ENCODE measurements around the gene PPIH.
"Not testable (repeated sequence)": the region's sequence is repeated elsewhere in the genome, so short reads cannot be mapped to it uniquely, and the experiment has no call there.

The PPIH gene

DNA sequence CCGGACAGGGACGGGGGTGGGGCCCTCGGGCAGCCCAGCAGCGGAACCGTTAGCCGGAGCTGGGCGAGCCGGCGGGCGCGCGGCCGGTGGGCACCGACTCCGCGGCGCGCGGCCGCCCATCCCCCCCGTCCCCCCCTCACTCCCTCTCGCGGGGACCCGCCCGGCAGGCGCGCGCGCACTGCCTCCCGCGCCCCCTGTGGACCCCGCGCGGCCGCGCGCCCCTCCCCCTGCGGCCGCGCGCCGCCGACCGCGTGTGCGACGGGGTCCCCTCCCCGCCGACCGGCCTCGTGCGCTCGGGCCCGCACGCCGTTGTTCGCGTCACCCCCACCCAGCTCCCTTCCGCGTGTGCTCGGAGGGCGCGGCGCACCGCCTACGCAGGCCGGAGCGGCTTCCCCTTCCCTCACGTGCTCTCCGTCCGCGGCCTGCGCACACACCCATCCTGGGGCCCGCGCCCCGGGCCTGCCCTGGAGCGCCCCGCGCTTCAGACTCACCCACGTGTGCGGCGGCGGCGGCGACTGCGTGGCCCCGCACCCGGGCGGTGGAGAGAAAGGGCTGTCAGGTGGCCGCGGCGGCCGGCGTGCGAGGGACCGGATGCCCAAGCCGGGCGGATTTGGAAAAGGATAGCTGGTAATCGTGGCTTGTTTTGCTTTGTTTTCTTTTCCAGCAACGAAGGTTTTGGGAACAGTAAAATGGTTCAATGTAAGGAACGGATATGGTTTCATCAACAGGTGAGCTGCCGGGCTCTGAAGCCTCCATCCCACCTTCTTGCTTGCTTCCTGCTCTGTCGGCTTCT, 24.7 kb downstream of the PPIH start:
- DNase-seq, result peak; percentile 65

DNA sequence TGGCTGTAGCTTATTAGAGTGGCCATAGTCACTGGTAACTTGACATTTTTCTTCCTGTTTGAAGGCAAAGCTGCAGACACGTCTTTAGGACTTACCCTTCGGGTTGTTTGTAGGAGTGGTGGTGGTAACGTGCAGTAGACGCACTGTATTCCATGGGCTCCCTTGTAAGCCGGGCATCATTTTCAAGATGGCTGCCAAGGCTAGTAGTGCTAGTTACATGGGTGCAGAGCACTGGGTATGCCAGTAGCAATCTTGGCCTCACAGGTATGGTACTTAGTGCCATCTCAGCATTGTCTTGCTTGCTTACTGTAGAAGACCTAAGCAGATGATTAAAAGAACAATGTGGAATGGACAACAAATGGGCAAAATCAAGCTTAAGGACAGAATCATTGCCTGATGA, 25.9 kb downstream of the PPIH start:
- peak; percentile 21 for DNase-seq

DNA sequence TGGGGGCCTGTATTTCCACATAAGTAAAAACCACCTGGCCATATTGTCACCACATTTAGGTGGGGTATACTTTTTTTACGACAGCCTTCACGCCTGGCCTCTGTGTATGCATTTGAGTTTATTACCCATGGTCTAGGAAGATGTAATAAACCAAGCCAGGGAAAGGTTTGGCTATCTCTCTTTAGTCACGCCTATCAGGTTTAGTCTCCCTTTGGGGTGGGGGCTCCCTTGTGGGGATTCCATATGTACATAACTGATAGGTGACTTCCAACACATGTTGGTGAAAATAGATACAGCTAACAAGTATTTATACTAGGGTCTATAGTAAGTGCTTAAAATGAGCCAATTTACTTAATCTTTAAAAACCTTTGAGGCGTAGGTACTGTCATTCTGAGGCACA, 28.2 kb downstream of the PPIH start:
- no peak for DNase-seq

GRCh38 chr1:42689912-42690311, 31.7 kb downstream of the PPIH start:
- DNase-seq, result no peak

DNA sequence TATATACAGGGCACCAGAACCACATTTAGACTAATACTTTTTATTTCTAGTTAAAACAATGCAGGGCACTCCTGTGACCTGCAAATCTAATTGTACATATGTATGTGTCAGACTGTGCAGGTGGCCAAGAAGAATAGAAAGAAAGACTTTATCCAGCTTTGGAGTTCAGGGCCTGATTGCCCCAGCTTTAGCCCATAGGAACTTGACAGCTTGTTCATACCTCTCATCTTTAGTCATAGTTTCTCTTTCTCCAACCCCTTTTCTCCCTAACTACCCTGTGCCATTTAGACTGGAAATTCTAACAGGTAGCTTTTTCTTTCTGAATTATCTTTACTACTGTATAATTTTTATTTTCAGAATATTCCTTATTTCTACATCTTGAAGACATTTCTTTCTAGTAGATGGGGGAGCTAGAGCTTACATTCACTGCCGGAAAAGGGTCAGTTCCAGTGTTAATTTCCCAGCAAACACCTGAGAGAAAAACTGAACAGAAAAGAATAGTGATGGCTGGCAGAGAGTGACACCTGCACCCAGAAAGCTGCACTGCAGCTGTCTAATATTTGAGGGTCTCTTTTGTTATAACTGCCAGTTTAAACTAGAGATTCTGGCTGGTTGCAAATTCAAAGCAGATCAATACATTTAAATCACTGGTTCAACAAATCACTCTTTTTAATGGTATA, 32.4 kb downstream of the PPIH start:
- DNase-seq, result no peak

GRCh38 chr1:42691157-42691498, 32.9 kb downstream of the PPIH start:
- no peak for DNase-seq

- no peak for DNase-seq
Measured at GRCh38 chr1:42692461-42692860, 34.2 kb downstream of the PPIH start.

DNA sequence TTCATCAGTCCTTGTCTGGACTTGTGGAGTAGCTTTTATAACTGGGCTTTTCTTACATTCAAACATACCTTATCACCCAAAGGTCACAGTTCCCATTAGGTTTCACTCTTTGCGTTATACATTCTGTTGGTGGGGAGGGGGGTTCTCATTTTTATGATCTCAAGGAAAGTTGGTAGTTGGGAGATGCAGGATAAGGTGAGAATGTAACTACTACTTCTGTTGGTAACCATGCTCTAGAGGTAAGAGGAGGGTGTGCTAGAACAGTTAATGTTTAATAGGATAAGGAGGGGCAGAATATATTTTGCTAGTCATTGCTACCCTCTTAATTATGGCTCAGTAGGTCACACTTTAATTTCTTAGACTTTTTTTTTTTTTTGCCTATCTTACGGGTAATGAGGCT, 34.7 kb downstream of the PPIH start:
- DNase-seq, result no peak

- DNase-seq, result no peak
Measured at GRCh38 chr1:42698081-42698813, 40.0 kb downstream of the PPIH start.

- DNase-seq, result no peak
Measured at GRCh38 chr1:42700006-42700405, 41.8 kb downstream of the PPIH start.

DNA sequence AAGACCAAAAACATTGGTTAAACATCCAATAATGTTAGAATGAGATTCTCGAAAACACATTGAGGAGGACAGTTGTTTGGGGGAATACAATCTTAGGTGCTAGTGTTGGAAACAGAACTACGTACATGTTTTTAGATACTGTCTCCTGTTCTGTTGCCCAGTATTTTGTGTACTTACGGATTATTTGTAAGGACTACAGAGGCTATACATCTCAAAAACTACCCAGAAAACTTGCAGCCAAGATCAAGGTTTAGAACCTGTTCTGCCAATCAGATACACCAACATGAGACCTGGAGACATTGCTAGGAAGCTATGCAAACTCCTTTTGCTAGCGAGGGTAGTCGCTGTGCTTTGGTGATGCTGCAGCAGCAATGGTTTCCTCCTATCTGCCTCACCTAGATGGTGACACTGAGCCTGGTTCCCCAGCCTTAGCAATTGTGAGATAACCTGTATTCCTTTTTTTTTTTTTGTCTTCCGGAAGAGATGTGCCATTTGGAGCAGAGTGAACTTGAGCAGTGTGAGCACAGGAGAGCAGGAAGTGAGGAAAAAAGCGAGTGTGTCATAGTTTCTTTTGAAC, 45.8 kb downstream of the PPIH start:
- DNase-seq, result no peak

DNA sequence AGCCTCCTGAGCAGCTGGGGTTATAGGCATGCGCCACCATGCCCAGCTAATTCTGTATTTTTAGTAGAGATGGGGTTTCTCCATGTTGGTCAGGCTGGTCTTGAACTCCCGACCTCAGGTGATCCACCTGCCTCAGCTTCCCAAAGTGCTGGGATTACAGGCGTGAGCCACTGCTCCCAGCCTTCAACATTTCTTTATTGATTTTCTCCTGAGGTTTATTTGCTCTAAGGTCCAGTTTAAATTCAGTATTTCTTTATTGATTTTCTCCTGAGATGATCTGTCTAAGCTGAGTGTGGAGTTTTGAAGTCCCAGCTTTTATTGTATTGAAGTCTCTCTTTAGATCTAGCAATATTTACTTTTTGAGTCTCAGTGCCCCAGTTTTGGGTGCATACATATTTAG, 54.6 kb downstream of the PPIH start:
- not testable (repeated sequence) for DNase-seq

DNA sequence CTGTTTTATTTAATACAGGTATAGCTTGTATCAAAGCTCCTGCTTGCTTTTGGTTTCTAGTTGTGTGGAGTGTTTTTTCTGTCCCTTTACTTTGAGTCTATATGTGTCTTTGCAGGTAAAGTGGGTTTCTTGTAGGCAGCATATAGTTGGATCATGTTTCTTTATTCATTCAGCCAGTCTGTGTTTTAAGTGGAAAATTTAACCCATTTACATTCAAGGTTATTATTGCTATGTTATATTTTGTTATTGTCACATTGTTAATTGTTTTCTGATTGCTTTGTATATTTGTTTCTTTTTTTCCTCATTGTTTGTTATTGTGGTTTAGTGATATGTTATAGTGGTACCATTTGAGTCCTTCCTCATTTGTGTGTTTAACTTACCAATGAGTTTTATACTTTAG, 55.1 kb downstream of the PPIH start:
- DNase-seq, result no peak

DNA sequence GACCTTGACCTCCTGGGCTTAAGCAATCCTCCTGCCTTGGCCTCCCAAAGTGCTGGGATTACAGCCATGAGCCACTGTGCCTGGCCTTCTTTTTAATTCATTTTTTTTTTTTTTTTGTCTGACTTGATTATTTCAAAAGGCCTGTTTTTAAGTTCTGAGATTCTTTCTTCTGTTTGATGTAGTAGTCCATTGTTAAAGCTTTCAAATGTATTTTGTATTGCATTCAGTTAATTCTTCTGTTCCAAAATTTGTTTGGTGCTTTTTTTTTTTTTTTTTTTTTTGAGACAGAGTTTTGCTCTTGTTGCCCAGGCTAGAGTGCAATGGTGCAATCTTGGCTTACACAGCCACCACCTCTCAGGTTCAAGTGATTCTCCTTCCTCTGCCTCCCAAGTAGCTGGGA, 56.2 kb downstream of the PPIH start:
- DNase-seq, result not testable (repeated sequence)

DNA sequence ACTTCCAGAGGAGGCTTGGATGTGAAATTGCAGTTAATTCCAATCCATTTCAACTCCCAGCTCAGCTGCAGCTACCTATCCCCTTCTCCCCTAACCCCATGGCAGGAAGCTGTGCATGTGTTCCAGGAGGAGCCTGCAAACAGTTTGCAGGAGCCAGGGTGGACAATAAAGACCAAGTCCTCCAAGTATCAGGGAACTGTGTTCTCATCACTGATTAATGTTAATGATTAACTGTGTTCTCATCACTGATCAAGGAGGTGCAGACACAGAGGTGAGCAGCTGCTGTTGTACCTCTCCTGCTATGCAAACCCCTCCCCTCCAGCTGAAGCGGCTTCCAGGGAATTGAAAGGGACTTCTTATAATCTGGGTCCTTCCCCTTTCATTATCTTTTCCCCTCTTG, 62.6 kb downstream of the PPIH start:
- DNase-seq, result no peak

- no peak for DNase-seq
Measured at GRCh38 chr1:42721926-42722325, 63.7 kb downstream of the PPIH start.

DNA sequence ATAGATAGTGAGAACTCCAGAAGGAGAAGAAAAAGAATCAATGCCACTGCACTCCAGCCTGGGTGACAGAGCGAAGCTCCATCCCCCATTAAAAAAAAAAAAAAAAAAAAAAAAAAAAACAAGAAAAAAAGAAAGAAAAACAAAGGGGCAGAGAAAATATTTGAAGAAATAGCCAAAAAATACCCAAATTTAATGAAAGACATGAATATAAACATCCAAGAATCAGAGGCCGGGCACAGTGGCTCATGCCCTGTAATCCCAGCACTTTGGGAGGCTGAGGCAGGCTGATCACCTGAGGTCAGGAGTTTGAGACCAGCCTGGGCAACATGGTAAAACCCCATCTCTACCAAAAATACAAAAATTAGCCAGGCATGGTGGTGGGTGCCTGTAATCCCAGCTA, 64.2 kb downstream of the PPIH start:
- not testable (repeated sequence) for DNase-seq

DNA sequence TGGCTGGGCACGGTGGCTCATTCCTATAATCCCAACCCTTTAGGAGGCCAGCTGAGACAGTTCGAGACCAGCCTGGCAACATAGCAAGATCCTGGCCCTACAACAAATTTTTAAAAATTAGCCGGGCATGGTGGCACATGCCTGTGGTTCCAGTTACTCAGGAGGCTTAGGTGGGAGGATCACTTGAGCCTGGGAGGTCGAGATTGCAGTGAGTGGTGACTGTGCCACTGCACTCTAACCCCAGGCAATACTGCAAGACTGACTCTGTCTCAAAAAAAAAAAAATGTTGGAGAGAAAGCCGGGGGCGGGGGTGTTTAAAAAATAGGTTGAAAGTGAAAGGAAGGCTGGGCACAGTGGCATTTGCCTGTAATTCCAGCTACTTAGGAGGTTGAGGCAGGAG, 65.3 kb downstream of the PPIH start:
- no peak for DNase-seq

DNA sequence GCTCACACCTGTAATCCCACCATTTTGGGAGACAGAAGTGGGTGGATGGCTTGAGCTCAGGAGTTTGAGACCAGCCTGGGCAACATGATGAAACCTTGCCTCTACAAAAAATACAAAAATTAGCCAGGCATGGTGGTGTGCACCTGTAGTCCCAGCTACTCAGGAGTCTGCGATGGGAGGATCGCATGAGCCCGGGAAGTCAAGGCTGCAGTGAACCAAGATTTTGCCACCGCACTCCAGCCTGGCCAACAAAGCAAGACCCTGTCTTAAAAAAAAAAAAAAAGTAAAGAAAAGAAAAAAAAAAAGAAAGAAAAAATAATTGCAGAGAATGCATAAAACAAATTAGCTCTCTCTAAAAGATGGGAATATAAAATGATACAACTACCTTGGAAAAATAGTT, 67.6 kb downstream of the PPIH start:
- DNase-seq, result not testable (repeated sequence)
